ENCODE data around the gene CNTN6.

- no peak for TF ChIP-seq CTCF (IDR thresholded peaks at IDR 0.05)
- TF ChIP-seq ZFX (IDR thresholded peaks at IDR 0.05; ENCODE audit: borderline replicate concordance), result no peak
Measured at GRCh38 chr3:1079662-1080061, 13.2 kb upstream of the CNTN6 start.
